Measurements from ENCODE around the gene FFAR2. TPM values are rescaled to one million over a fixed set of nuclear protein-coding genes. Genes with fewer than 3 reads are reported as not detected.

Gene FFAR2
- total RNA-seq, 1 experiment from 2014 or later = not detected

- no peak for DNase-seq
- H3K9ac ChIP-seq (ENCODE audit: extremely low read depth, insufficient read length, low read length) = no peak overlapping the region
- H2BK120ac ChIP-seq (ENCODE audit: low read depth, low read length, poor library complexity, severe bottlenecking) = no peak overlapping the region
- H3K79me1 ChIP-seq (ENCODE audit: insufficient read depth, low read depth, low read length, poor library complexity, severe bottlenecking) = no peaks in the 10 kb centered on the region
- H3K27me3 ChIP-seq (ENCODE audit: insufficient read depth, low read length) = no peaks in the 10 kb centered on the region
- Mint-ChIP-seq H3K4me1 (peaks cover 5 to 11% of the 10 kb centered on the region in 2 experiments), H3K9me3 (no peaks in the 10 kb centered on the region), H3K27ac (no peak overlapping the region), H3K27me3 (ENCODE audit: low read depth) (peaks cover 33% of the 10 kb centered on the region), H3K4me3 (no peak overlapping the region), H3K36me3 (ENCODE audit: insufficient read depth in 1 of 3, low read depth in 3 of 3) (no peaks in the 10 kb centered on the region)
- no peaks in the 10 kb centered on the region for H3K23me2 ChIP-seq (ENCODE audit: insufficient read length, low read depth, low read length, poor library complexity, severe bottlenecking)
- no peak overlapping the region for H4K5ac ChIP-seq (ENCODE audit: insufficient read length, low read depth, low read length)
- no peak overlapping the region for H2AFZ ChIP-seq (ENCODE audit: low read length)
- H3K4me2 ChIP-seq (ENCODE audit: insufficient read depth, insufficient read length, low read length) = no peak overlapping the region
- no peak overlapping the region for H3K23ac ChIP-seq (ENCODE audit: insufficient read length, low read depth, low read length)
- no peak overlapping the region for H3K56ac ChIP-seq (ENCODE audit: insufficient read length, low read depth, low read length)
- no peak overlapping the region for H2BK15ac ChIP-seq (ENCODE audit: low read depth, low read length)
- H3K18ac ChIP-seq (ENCODE audit: insufficient read length, low read depth, low read length) = no peak overlapping the region
- TF ChIP-seq CTCF (conservative IDR thresholded peaks at IDR 0.05) = no peak
- no peak overlapping the region for H2AK5ac ChIP-seq (ENCODE audit: insufficient read length, low read length)
- no peak overlapping the region for H3K14ac ChIP-seq (ENCODE audit: insufficient read depth, low read length)
- H4K91ac ChIP-seq (ENCODE audit: insufficient read length, low read depth, low read length) = no peak overlapping the region
- no peak overlapping the region for H4K8ac ChIP-seq (replicated peaks; ENCODE audit: insufficient read length, low read depth, low read length)
- no peak overlapping the region for H2BK5ac ChIP-seq (ENCODE audit: insufficient read length, low read length)
- H3K4me1 ChIP-seq (ENCODE audit: insufficient read depth, low read length) = no peaks in the 10 kb centered on the region
- H3K9me3 ChIP-seq (ENCODE audit: control insufficient read depth, low read depth, low read length) = no peaks in the 10 kb centered on the region
- no peak overlapping the region for H3K27ac ChIP-seq (ENCODE audit: insufficient read length, low read depth, low read length)
- H3K79me2 ChIP-seq (ENCODE audit: insufficient read depth, low read length) = no peaks in the 10 kb centered on the region
- H4K20me1 ChIP-seq (ENCODE audit: control insufficient read depth, insufficient read depth, insufficient read length) = no peaks in the 10 kb centered on the region
- no peak overlapping the region for H2BK20ac ChIP-seq (ENCODE audit: low read depth, low read length, poor library complexity, severe bottlenecking)
- no peak overlapping the region for H3K4ac ChIP-seq (ENCODE audit: low read depth, low read length)
- no CpG with 5 or more reads among the region's 15 CpGs for WGBS (ENCODE audit: extremely low coverage, insufficient read length, low lambda C conversion rate)
- no peak overlapping the region for H2BK12ac ChIP-seq (ENCODE audit: insufficient read length, low read depth, low read length)
- no peak overlapping the region for H3T11ph ChIP-seq (ENCODE audit: low read length)
Measured at GRCh38 chr19:35437406-35437951, 10.6 kb upstream of the FFAR2 start.

Measured in H9 (cell line).